Measurements from ENCODE around the gene ROPN1L.

ROPN1L gene

GRCh38 chr5:10459080-10460055, 17.7 kb downstream of the ROPN1L start:
- no peak for DNase-seq

- DNase-seq = no peak
Observed at GRCh38 chr5:10460252-10460906, 18.7 kb downstream of the ROPN1L start.

- no peak for DNase-seq
Observed at GRCh38 chr5:10461041-10461440, 19.4 kb downstream of the ROPN1L start.

GRCh38 chr5:10461904-10462555, 20.4 kb downstream of the ROPN1L start:
- DNase-seq = no peak

DNA sequence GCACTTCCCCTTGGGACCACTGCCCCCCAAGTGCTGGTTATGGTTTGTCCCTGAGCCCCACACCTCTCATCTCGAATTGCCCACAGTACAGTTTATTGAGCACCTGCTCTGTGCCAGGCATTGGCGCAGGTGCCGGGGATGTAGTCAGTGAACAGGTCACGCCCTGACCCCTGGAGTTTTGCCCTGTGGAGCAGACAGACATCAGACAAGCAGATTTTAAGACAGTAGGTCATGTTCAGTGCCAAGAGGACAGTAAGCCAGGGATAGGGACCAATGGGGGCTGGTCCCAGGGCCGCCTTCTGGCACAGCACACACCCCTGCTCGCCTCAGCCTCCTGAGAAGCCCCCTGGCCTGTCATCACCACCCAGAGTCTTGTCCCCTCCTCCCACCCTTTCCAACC, 21.9 kb downstream of the ROPN1L start:
- no peak for DNase-seq

DNA sequence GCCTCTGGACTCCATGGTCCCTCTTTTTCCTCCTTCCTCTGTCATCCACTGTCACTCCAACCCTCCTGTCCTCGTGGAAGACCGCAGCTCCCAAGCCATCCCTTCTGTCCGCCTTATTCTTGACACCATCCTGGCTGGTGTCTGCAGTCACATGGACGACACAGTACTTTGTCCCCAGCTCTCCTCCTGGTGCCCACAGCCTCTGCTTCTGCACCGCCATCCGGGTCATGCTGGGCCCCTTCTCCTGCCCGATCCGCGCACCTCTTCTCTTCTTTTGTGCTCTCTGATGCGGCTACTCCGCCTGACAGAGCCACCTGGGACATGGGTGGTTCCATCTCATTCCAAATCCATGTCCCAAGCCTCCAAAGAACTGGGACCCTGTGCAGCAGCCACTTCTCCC, 22.5 kb downstream of the ROPN1L start:
- no peak for DNase-seq

GRCh38 chr5:10465726-10466125, 24.0 kb downstream of the ROPN1L start:
- DNase-seq = no peak

DNA sequence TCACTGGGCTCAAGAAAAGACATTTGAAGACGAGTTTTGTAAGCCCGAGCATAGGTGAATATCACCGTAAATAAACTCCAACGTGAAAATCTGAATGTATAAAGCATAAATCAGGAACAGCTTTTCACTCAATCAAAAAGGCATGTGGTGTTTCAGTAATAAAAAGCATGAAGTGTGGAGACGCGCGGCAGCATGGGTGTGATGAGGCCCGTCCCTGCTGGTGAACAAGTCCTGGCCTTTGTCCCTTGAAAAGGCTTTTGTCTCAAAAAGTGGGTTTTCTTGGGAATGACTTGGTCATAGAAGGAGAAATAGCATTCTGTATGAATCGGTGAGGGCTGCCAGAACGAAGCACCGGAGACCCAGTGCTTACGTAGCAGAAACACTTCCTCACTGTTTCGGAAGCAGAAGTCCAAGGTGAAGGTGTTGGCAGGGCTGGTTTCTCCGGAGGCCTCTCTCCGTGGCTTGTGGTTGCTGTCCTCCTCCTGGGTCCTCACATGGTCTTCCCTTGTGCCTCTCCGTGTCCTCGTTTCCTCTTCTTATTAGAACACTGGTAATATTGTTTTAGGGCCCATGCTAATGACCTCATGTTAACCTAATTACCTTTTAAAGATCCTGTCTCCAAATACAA, 24.9 kb downstream of the ROPN1L start:
- DNase-seq = no peak

DNA sequence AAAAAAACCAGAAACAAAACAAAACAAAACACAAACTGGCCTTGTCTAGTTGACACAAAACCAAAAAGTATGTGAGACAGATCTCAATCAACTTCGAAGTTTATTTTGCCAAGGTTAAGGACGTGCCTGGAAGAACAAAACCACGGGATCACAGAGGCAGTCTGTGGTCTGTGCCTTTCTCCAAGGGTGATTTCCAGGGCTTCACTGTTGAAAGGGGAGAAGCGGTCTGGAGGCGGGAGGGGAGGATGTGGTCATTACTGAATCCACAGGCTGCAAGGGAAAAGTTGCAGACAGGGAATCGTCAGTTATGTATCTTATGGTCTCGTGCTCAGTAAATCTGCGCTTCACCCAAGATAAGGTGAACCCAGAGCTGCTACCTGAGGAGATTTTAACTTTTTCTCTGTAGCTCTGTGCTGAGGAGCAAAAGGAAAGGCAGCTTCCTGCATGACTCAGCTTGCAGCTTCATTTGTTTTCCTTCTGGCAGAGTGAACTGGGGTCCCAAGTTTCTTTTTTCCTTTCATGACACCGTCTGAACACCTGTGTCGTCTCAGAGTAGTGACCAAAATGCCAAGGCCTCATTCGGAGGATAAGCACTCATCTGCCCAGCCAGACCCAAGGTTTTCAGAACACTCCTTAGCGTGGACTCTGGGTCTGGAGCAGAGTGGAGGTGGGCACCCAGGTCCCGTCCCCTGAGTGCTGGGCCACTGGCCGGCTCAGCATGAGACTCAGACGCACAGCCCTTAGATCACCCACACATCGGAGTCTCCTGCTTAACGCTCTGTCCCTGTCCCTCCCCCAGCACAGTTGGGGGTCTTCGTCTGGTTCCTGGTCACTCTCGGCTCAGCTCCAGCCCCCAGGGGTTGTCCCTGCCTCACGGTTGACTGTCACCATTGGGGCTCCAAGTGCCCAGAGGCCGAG, 25.9 kb downstream of the ROPN1L start:
- no peak for DNase-seq

- DNase-seq = no peak
Observed at GRCh38 chr5:10468256-10468655, 26.6 kb downstream of the ROPN1L start.

DNA sequence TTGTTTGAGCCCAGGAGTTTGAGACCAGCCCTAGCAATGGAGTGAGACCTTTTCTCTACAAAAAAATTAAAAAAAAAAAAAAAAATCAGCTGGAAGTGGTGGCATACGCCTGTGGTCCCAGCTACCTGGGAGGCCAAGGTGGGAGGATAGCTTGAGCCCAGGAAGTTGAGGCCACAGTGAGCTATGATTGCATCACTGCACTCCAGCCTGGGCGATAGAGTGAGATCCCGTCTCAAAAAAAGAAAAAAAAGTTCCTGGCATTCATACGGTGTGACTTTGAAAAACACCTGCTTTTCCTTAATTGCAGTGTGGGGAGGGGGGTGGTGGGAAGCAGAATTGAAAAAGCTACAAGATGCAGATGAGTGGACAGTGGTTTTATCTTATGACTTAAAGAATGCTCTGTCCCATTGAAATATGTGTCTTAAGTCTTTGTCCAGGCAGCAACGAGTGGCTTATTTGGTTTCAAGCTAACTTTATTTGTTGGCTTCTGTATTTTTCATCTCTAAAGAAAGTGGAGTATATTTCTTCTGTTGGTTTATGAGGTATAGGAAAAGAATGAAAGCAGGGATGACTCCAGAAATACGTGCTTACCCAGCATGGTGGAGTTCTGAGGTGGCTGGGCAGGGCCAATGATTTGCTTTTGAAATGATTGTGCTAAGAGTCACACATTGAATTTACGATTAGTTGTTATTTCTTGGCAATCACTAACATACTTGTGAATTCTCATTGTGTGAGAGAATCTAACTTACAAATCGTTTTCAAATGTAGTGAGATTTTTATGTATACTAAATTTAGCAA, 27.8 kb downstream of the ROPN1L start:
- no peak for DNase-seq

DNA sequence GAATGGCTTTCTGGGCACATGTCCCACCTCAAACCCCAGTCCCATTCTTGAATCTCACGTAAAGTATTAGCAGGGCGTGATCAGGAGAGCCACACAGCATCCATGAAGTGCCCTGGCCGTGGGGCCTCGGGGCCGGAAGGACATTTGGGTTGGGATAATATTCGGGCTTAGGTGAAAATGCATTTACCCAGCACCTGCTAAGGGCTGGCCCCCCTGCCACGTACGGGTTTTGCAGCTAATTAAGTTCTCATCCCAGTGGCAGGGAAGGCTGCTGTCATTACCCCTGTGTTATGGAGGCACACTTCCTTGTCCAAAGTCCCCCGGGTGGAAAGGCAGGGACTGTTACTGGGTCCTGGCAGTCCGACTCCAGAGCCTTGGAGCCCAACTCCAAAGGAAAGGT, 29.0 kb downstream of the ROPN1L start:
- DNase-seq = no peak

- DNase-seq = no peak
Observed at GRCh38 chr5:10471677-10472076, 30.0 kb downstream of the ROPN1L start.

GRCh38 chr5:10474521-10475075, 32.9 kb downstream of the ROPN1L start:
- DNase-seq = no peak

GRCh38 chr5:10475931-10476676, 34.4 kb downstream of the ROPN1L start:
- DNase-seq = no peak

- no peak for DNase-seq
Observed at GRCh38 chr5:10476878-10477277, 35.2 kb downstream of the ROPN1L start.

DNA sequence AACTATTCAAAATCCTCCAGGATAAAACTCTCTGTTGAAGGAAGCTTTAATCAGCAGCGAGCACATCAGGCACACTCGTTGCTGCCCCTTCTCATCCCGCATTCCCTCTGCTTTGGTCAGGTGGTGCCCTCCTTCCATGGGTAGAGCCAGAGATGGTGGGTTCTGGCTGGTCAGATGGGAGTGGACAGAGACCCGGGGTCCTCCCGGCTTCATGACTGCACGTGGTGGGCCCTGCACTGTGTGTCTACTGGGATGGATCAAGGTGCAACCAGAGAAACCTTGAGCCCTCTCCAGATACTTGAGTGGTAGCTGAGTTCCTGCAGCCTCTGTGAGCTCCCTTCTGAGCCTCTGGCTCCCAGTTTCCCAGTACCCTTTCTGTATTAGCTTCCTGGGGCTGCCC, 36.3 kb downstream of the ROPN1L start:
- DNase-seq = no peak

DNA sequence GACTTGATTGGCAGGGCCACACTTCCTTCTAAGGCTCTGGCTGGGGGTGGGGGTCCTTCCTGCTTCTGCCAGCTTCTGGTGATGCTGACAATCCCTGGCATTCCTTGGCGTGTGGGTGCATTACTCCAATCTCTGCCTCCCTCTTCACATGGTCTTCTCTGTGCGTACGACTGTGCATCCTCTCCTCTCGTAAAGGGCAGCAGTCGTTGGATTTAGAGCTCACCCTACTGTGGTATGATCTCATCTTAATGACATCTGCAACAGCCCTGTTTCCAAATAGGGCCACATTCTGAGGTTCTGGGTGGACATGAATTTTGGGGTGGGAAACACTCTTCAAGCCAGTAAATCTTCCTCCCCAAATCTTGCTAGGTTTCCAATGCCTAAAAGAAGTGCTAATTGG, 36.8 kb downstream of the ROPN1L start:
- DNase-seq = no peak

- DNase-seq = no peak
Observed at GRCh38 chr5:10479154-10479721, 37.6 kb downstream of the ROPN1L start.

Data from GDM1 (cell line).